Thyroid gland (tissue), 4 donors: ENCODE results near the gene PEX7.

Experiments used
- CTCF ChIP-seq, 6 experiments: fragments of 200-600 bp in 3 of 6; fragments of 450-650 bp in 3 of 6; sonication (generic) in 3 of 6; IDR thresholded peaks; one replicate each; pipeline ENCODE4 v1.5.1; 2016 to 2019; ENCODE audit warnings: antibody characterized with exemption in 6 of 6, mild to moderate bottlenecking in 2 of 6, inconsistent platforms in 1 of 6, moderate library complexity in 1 of 6
- POLR2A ChIP-seq, 2 donors: fragments of 450-650 bp; IDR thresholded peaks; one replicate each; pipeline ENCODE4 v1.6.1; 2017; ENCODE audit warnings: antibody characterized with exemption in 2 of 2, mild to moderate bottlenecking in 2 of 2, moderate library complexity in 1 of 2

GRCh38 chr6:136784271-136784664 is 38.1 kb upstream of the PEX7 start:
- TF ChIP-seq POLR2A (IDR thresholded peaks at IDR 0.05): no peak
- TF ChIP-seq CTCF (IDR thresholded peaks at IDR 0.05): no peak
